AG09319 (cell line): ENCODE measurements around the gene SLC40A1.
"Not testable (repeated sequence)": the region's sequence is repeated elsewhere in the genome, so short reads cannot be mapped to it uniquely, and the experiment has no call there.

Source experiments
- DNase-seq: peaks from one replicate; pipeline ENCODE4 v3.0.0-alpha.2; 2010; ENCODE audit warnings: low read depth; ENCODE audit errors: extremely low read depth
- CTCF ChIP-seq: IDR thresholded peaks from 2 replicates; pipeline ENCODE4 v1.5.1; 2011; ENCODE audit warnings: low read depth, mild to moderate bottlenecking, inconsistent platforms, low read length, moderate library complexity

SLC40A1 gene

GRCh38 chr2:189609853-189610252, 29.3 kb upstream of the SLC40A1 start:
- no peak for DNase-seq
- TF ChIP-seq CTCF = no peak

GRCh38 chr2:189609423-189609816, 28.8 kb upstream of the SLC40A1 start:
- no peak for TF ChIP-seq CTCF
- DNase-seq = no peak

GRCh38 chr2:189608795-189609422, 28.3 kb upstream of the SLC40A1 start:
- no peak for DNase-seq
- no peak for TF ChIP-seq CTCF

GRCh38 chr2:189608170-189608569, 27.6 kb upstream of the SLC40A1 start:
- TF ChIP-seq CTCF = no peak

GRCh38 chr2:189602233-189602632, 21.6 kb upstream of the SLC40A1 start:
- no peak for TF ChIP-seq CTCF
- DNase-seq = no peak

More at GRCh38 chr2:189608170-189608569, 27.6 kb upstream of the SLC40A1 start:
- DNase-seq = no peak

GRCh38 chr2:189601652-189602051, 21.1 kb upstream of the SLC40A1 start:
- DNase-seq = not testable (repeated sequence)

GRCh38 chr2:189601043-189601442, 20.5 kb upstream of the SLC40A1 start:
- no peak for DNase-seq

More at GRCh38 chr2:189601043-189601442, 20.5 kb upstream of the SLC40A1 start:
- TF ChIP-seq CTCF = no peak
